Type B pancreatic cell (in vitro differentiated cells): ENCODE measurements around the gene TPGS2. TPM values are rescaled to one million over a fixed set of nuclear protein-coding genes. Genes with fewer than 3 reads are reported as not detected.

Experiments used
- DNase-seq: peaks from one replicate; pipeline ENCODE4 v3.0.0; 2021; ENCODE audit warnings: mixed read lengths; ENCODE audit not compliant: unreplicated experiment; ENCODE audit errors: extremely low spot score
- H3K27ac Mint-ChIP-seq: 2 replicates; pipeline ENCODE4 v1.8.0; 2021; ENCODE audit warnings: mild to moderate bottlenecking, mixed read lengths
- H3K27me3 Mint-ChIP-seq: 2 replicates; pipeline ENCODE4 v1.8.0; 2021; ENCODE audit warnings: mixed read lengths
- H3K36me3 Mint-ChIP-seq: 2 replicates; pipeline ENCODE4 v1.8.0; 2021; ENCODE audit warnings: mixed read lengths
- H3K4me1 Mint-ChIP-seq: one replicate; pipeline ENCODE4 v1.8.0; 2021; ENCODE audit warnings: mixed read lengths; ENCODE audit not compliant: unreplicated experiment
- H3K4me3 Mint-ChIP-seq: 2 replicates; pipeline ENCODE4 v1.8.0; 2021; ENCODE audit warnings: mild to moderate bottlenecking, mixed read lengths
- H3K9me3 Mint-ChIP-seq: 2 replicates; pipeline ENCODE4 v1.8.0; 2021; ENCODE audit warnings: mixed read lengths
- total RNA-seq: library from RNA; stranded (reverse); gene quantifications from 2 replicates; pipeline ENCODE4 v1.2.1, GENCODE V29; 2021; ENCODE audit warnings: low replicate concordance
- TF ChIP-seq, protein P1 (sequence below): fragments of 200-600 bp; sonication (generic); conservative IDR thresholded peaks from 2 replicates; pipeline ENCODE4 v1.5.0; 2021; ENCODE audit warnings: antibody characterized with exemption, mild to moderate bottlenecking

The TPGS2 gene
- total RNA-seq, 1 donor from 2014 or later = 121 TPM

GRCh38 chr18:36843784-36844183 is 15.0 kb upstream of the TPGS2 start:
- TF ChIP-seq, protein P1, sequence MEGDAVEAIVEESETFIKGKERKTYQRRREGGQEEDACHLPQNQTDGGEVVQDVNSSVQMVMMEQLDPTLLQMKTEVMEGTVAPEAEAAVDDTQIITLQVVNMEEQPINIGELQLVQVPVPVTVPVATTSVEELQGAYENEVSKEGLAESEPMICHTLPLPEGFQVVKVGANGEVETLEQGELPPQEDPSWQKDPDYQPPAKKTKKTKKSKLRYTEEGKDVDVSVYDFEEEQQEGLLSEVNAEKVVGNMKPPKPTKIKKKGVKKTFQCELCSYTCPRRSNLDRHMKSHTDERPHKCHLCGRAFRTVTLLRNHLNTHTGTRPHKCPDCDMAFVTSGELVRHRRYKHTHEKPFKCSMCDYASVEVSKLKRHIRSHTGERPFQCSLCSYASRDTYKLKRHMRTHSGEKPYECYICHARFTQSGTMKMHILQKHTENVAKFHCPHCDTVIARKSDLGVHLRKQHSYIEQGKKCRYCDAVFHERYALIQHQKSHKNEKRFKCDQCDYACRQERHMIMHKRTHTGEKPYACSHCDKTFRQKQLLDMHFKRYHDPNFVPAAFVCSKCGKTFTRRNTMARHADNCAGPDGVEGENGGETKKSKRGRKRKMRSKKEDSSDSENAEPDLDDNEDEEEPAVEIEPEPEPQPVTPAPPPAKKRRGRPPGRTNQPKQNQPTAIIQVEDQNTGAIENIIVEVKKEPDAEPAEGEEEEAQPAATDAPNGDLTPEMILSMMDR = no peak
- H3K9me3 Mint-ChIP-seq = peaks cover 8% of the 10 kb centered on the region
- H3K4me3 Mint-ChIP-seq = no peak overlapping the region
- H3K27ac Mint-ChIP-seq = no peak overlapping the region
- DNase-seq = no peak
- H3K36me3 Mint-ChIP-seq = peaks cover 19% of the 10 kb centered on the region
- no peaks in the 10 kb centered on the region for H3K4me1 Mint-ChIP-seq
- no peaks in the 10 kb centered on the region for H3K27me3 Mint-ChIP-seq

GRCh38 chr18:36843199-36843598 is 14.4 kb upstream of the TPGS2 start:
- no peak overlapping the region for H3K4me3 Mint-ChIP-seq
- H3K27me3 Mint-ChIP-seq = no peaks in the 10 kb centered on the region
- peaks cover 23% of the 10 kb centered on the region for H3K36me3 Mint-ChIP-seq
- no peak overlapping the region for H3K27ac Mint-ChIP-seq
- TF ChIP-seq, protein P1 = no peak
- H3K9me3 Mint-ChIP-seq = peaks cover 8% of the 10 kb centered on the region
- no peaks in the 10 kb centered on the region for H3K4me1 Mint-ChIP-seq
- DNase-seq = no peak

DNA sequence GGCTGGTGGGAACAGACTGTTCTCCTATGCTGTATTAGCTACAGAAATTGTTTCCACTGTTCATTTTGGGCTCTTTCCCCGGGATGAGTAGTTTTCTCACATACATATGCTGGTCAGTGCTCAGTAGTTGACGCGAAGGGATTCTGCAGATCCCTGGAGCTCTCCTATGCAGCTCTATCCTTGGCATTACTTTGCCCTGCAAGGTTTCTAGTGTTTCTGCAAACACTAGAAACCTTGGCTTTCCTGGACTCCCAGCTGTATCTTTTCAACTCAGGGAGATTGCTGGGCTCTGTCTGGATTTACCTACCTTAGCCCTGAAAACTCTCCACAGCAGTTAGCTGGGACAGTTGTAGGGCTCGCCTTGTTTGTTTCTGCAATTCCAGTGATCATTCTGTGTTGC is 11.0 kb upstream of the TPGS2 start:
- H3K4me3 Mint-ChIP-seq = no peak overlapping the region
- peaks cover 29% of the 10 kb centered on the region for H3K36me3 Mint-ChIP-seq
- no peak for DNase-seq
- H3K27ac Mint-ChIP-seq = no peak overlapping the region
- H3K4me1 Mint-ChIP-seq = no peaks in the 10 kb centered on the region
- no peaks in the 10 kb centered on the region for H3K27me3 Mint-ChIP-seq
- H3K9me3 Mint-ChIP-seq = peaks cover 8% of the 10 kb centered on the region
- TF ChIP-seq, protein P1 = no peak

DNA sequence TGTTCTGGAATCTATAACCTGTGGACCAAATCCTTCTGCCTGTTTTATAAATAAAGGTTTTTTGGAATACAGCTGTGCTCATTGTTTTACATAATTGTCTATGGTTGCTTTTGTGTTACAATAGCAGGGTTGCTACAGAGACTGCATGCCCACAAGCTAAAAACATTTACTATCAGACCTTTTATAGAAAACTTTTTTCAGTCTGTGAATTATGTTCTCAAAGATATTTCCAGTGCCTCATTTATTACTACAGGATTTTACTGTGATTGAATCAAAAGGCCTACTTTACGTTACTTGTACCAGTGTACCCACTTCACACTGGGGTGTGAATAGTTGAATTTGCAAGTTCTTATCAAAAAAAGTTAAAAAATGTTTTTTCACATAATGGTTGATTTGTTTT is 7.1 kb upstream of the TPGS2 start:
- peaks cover 6% of the 10 kb centered on the region for H3K4me1 Mint-ChIP-seq

GRCh38 chr18:36833120-36833519 is 4.3 kb upstream of the TPGS2 start:
- DNase-seq = no peak
- H3K36me3 Mint-ChIP-seq = peaks cover 15% of the 10 kb centered on the region
- no peaks in the 10 kb centered on the region for H3K9me3 Mint-ChIP-seq
- H3K27ac Mint-ChIP-seq = no peak overlapping the region
- TF ChIP-seq, protein P1 = no peak
- H3K4me3 Mint-ChIP-seq = no peak overlapping the region
- no peaks in the 10 kb centered on the region for H3K27me3 Mint-ChIP-seq
- H3K4me1 Mint-ChIP-seq = peaks cover 17% of the 10 kb centered on the region

More for the DNA sequence above, 7.1 kb upstream of the TPGS2 start:
- TF ChIP-seq, protein P1 = no peak
- DNase-seq = no peak
- H3K27me3 Mint-ChIP-seq = no peaks in the 10 kb centered on the region
- peaks cover 8% of the 10 kb centered on the region for H3K9me3 Mint-ChIP-seq
- no peak overlapping the region for H3K4me3 Mint-ChIP-seq
- H3K27ac Mint-ChIP-seq = no peak overlapping the region
- H3K36me3 Mint-ChIP-seq = peaks cover 34% of the 10 kb centered on the region

- H3K27ac Mint-ChIP-seq = no peak overlapping the region
- H3K27me3 Mint-ChIP-seq = no peaks in the 10 kb centered on the region
- no peak for DNase-seq
- peaks cover 26% of the 10 kb centered on the region for H3K4me1 Mint-ChIP-seq
- peaks cover 23% of the 10 kb centered on the region for H3K36me3 Mint-ChIP-seq
- H3K9me3 Mint-ChIP-seq = no peaks in the 10 kb centered on the region
- TF ChIP-seq, protein P1 = no peak
- peak overlapping the region; percentile 33 for H3K4me3 Mint-ChIP-seq
These were observed 2.3 kb upstream of the TPGS2 start for GRCh38 chr18:36831139-36831538.
